ENCODE measurements around the gene PAK4. TPM values are rescaled to one million over a fixed set of nuclear protein-coding genes. Genes with fewer than 3 reads are reported as not detected.

The PAK4 gene
- total and polyA plus RNA-seq, 8 donors, result 19.4 to 38.4 (median 29.4) TPM

DNA sequence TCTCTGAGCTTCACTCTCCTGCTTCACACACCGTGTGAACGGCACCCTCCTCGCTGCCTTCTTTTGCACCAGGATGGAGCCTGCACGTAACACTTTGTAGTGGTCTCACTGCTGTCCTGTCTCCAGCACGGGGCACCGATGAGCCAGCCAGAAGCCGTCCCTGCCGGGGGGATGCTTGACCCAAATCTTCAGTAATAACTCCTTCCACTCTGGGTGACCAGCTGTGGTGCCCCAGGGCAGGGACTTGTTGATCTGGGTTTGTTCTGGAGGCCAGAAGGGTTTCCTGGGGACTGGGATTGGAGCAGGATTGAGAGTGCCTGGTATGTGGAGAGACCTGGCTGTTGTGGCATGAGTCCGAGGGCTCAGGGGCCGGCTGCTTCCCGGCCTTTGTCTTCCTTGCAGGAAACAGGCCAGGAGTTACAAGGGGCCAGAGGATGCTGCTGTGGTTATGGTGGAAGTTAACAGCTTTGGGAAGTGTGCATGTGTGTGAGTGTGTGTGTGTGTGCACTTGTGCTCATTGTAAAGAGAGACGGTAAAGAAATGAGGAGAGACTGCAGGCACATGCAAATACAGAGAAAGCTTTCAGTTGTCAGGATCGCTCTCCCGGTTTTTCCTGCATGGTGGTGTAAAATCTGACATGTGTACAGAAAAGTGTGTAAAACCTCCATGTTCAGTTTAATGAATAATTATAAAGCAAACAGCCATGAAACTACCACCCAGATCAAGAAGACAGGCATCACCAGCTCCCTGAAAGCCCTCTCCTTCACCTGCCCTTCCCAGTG is 18.9 kb downstream of the PAK4 start:
- Histone ChIP-seq H3K36me3 (no peaks in the 10 kb centered on the region), H3K27ac (peak overlapping the region; percentile 72 to 80 (median 74)), H3K27me3 (no peaks in the 10 kb centered on the region), H3K9me3 (no peaks in the 10 kb centered on the region), H3K4me3 (no peak overlapping the region), H3K4me1 (peaks cover 15 to 33% (median 25%) of the 10 kb centered on the region in 3 donors)
- DNase-seq, result peak in 3 of 6 donors; percentile 20 to 48 (median 30)
- no peak for FAIRE-seq
- TF ChIP-seq, protein P1, sequence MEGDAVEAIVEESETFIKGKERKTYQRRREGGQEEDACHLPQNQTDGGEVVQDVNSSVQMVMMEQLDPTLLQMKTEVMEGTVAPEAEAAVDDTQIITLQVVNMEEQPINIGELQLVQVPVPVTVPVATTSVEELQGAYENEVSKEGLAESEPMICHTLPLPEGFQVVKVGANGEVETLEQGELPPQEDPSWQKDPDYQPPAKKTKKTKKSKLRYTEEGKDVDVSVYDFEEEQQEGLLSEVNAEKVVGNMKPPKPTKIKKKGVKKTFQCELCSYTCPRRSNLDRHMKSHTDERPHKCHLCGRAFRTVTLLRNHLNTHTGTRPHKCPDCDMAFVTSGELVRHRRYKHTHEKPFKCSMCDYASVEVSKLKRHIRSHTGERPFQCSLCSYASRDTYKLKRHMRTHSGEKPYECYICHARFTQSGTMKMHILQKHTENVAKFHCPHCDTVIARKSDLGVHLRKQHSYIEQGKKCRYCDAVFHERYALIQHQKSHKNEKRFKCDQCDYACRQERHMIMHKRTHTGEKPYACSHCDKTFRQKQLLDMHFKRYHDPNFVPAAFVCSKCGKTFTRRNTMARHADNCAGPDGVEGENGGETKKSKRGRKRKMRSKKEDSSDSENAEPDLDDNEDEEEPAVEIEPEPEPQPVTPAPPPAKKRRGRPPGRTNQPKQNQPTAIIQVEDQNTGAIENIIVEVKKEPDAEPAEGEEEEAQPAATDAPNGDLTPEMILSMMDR (IDR thresholded peaks at IDR 0.05), result no peak
- ATAC-seq, result peak; percentile 24 to 65 (median 58)
- 27 to 30% methylated on average over 14 of the region's 14 CpGs for WGBS, 2 donors
- intact Hi-C loops (cut with DNase I), result no loop called here

DNA sequence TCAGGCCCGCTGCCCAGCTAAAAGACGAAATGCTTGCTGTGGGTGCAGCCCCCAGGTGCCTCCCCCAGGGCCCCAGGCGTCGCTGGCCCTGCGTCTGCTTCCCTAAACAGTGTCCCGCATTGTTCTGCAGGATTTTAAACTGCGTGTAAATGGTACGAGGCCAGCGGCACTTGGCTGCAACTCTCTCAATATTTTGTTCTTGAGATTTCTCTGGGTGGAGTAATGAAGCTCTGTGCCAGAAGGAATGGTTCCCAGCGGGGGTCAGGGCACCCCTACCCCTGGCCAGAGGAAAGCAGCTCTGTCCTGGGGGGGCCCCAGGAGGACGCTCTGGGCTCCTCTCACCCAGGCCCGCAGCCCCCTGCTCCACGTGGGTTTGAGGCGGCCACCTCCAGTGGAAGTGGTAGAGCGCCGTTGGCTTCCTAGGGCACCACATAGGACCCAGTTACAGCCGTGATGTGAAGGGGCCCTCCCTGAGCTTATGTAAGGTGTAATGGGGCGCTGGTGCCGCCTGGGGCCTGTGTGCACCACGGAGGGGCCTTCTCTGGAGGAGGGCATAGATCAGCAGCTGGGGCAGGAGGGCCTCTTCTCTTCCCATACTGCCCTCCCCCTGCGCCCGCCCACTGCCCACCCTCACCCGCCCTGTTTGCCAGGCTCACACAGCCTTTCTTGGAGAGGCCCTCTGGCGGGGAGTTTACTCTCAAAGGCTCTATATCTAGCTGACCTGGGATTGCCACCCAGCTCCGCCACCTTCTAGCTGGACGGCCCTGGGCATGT is 19.8 kb downstream of the PAK4 start:
- TF ChIP-seq, protein P1 (IDR thresholded peaks at IDR 0.05), result no peak
- Histone ChIP-seq H3K4me1 (peaks cover 15 to 29% (median 25%) of the 10 kb centered on the region in 3 donors), H3K4me3 (no peak overlapping the region), H3K27me3 (no peaks in the 10 kb centered on the region), H3K9me3 (no peaks in the 10 kb centered on the region), H3K27ac (peak overlapping the region; percentile 72 to 80 (median 74)), H3K36me3 (no peaks in the 10 kb centered on the region)
- FAIRE-seq (no peak), ATAC-seq (peak; percentile 59 to 82 (median 72)), DNase-seq (peak in 3 of 6 donors; percentile 33 to 58 (median 55))
- WGBS, 2 donors, result 18 to 49% methylated on average over 25 to 26 of the region's 26 CpGs
- intact Hi-C loops (cut with DNase I), result no loop called here

DNA sequence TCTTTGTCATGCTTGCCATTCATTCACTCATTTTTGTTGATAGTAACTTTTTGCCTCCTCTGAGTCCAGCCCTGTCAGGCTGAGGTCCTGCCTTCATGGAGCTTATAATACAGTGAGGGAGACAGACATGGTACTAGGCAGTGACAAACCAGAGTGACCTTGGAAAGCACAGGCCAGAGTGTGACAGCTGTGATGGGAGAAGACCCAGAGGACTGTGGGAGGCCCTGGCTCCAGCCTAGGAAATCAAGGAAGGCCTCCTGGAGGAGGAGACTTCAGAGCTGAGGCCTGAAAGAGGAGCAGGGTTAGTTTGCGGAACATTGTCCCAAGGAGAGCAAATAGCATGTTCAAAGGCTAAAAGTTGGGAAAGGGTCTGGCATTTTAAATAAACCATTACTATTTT is 20.5 kb downstream of the PAK4 start:
- WGBS, 2 donors, result 98 to 100% methylated on average over 1 of the region's 1 CpG
- FAIRE-seq (no peak), ATAC-seq (no peak), DNase-seq (peak in 1 of 6 donors; percentile 28)
- Histone ChIP-seq H3K27ac (peak overlapping the region in 3 of 4 donors; percentile 72 to 80 (median 72)), H3K4me1 (peaks cover 15 to 29% (median 25%) of the 10 kb centered on the region in 3 donors), H3K4me3 (no peak overlapping the region), H3K9me3 (no peaks in the 10 kb centered on the region), H3K36me3 (no peaks in the 10 kb centered on the region), H3K27me3 (no peaks in the 10 kb centered on the region)
- TF ChIP-seq, protein P1 (IDR thresholded peaks at IDR 0.05), result no peak
- intact Hi-C loops (cut with DNase I), result no loop called here

DNA sequence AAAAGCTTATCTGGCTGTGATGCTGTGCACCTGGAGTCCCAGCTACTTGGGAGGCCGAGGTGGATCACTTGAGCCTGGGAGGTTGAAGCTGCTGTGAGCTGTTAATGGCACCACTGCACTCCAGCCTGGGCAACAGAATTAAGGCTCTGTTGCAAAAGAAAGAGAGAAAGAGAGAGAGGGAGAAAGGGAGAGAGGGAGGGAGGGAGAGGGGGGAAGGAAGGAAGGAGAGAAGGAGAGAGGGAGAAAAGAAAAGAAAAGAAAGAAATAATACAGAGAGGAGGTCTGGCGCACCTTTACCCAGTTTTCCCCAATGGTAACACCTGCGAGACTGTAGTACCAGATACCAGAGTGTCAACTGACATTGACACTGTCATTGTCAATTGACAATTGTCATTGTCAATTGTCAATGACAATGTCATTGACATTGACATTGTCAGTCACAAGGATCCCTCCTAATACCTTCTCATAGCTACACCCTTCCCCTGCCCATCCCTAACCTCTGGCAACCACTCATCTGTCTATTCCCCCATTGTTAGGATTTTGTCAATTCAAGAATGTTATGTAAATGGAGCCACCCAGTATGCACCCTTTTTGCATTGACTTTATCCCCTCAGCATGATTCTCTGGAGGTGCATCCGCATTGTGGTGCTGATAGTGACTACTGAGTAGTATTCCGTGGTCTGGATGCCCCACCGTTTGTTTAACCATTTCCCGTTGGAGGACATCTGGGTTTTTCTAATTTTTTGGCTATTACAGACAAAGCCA is 21.3 kb downstream of the PAK4 start:
- no peak overlapping the region for H3K27ac ChIP-seq
- peaks cover 15 to 33% (median 25%) of the 10 kb centered on the region in 3 donors for H3K4me1 ChIP-seq
- 84 to 93% methylated on average over 7 of the region's 7 CpGs for WGBS, 2 donors
- TF ChIP-seq, protein P1 (IDR thresholded peaks at IDR 0.05), result no peak
- no peak overlapping the region for H3K4me3 ChIP-seq
- FAIRE-seq, result no peak
- no peak for DNase-seq
- no peaks in the 10 kb centered on the region for H3K9me3 ChIP-seq
- no peak for ATAC-seq
- no peaks in the 10 kb centered on the region for H3K27me3 ChIP-seq
- intact Hi-C loops (cut with DNase I), result no loop called here
- H3K36me3 ChIP-seq, result no peaks in the 10 kb centered on the region
